Upper lobe of right lung (tissue), 1 donor: ENCODE results near the gene MAPKAPK2. TPM values are rescaled to one million over a fixed set of nuclear protein-coding genes. Genes with fewer than 3 reads are reported as not detected.

Source experiments
- ATAC-seq: fragments of 200-7000 bp; cut with Tn5 transposase; one replicate; pipeline ENCODE4 v1.9.1; 2020; ENCODE audit warnings: mild to moderate bottlenecking, moderate library complexity
- DNase-seq: peaks from one replicate; pipeline ENCODE4 v3.0.0-alpha.2; 2020
- H3K27ac ChIP-seq: fragments of 200-600 bp; one replicate; pipeline ENCODE4 v1.8.0; 2022
- H3K27me3 ChIP-seq: fragments of 200-600 bp; one replicate; pipeline ENCODE4 v1.8.0; 2022; ENCODE audit warnings: mild to moderate bottlenecking
- H3K36me3 ChIP-seq: fragments of 200-600 bp; one replicate; pipeline ENCODE4 v1.8.0; 2022
- H3K4me1 ChIP-seq: fragments of 200-600 bp; one replicate; pipeline ENCODE4 v1.8.0; 2022
- H3K4me3 ChIP-seq: fragments of 200-600 bp; one replicate; pipeline ENCODE4 v1.8.0; 2022; ENCODE audit warnings: mild to moderate bottlenecking
- H3K9me3 ChIP-seq: fragments of 200-600 bp; one replicate; pipeline ENCODE4 v1.8.0; 2022
- CTCF ChIP-seq: fragments of 200-600 bp; IDR thresholded peaks from one replicate; pipeline ENCODE4 v1.8.0; 2022; ENCODE audit warnings: antibody characterized with exemption
- intact Hi-C: fragments of 100-400 bp; cut with DNase I; formaldehyde crosslinking; loops from one replicate; pipeline ENCODE4 v1.11.0; 2022
- total RNA-seq: library from RNA; stranded (reverse); fragmentation: NEBNext Ultra II Directional; extraction: Animal tissue kit (Norgen Biotek cat#: 25700); gene quantifications from one replicate; pipeline ENCODE4 v1.2.1, GENCODE V29; 2021
- donor health status: DM: no; HTN: yes; CAD: no; lungs with severe emphysema.

The MAPKAPK2 gene
- total RNA-seq, 1 donor from 2014 or later: 92.3 TPM

DNA sequence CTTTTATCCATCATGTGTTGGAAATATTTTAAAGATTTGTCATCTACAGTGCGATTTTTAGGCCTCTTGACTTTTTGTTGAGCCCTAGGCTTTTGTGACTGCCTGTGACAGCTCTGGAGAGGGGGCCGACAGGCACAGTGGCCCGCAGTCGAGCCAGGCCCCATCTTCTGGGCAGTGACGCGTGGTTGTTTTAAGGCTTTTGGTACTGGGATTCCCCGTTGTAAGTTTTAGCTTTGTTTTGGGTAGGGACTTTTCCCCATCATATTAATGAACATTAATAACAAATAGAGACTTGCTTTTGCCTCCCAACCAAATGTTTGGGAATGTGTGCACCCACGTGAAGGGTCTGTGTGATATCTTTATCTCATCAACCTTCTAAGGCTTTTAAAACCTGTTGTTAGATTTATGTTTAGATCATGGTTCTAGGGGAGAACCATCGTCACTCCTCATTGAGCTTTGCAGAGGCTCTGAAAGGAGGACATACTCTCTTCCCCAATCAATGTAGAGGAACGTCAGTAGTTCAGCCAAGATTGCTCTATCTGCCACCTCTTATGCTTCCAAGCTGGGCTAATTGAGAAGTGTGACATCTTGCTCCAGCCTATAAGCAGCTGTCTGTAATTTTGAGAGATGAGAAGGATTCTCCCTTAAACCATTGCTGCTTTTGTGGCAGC is 34.6 kb downstream of the MAPKAPK2 start:
- H3K4me3 ChIP-seq: no peak overlapping the region
- no peak overlapping the region for H3K27ac ChIP-seq
- DNase-seq (peak; percentile 2), ATAC-seq (no peak)
- H3K9me3 ChIP-seq: no peaks in the 10 kb centered on the region
- H3K36me3 ChIP-seq: no peaks in the 10 kb centered on the region
- H3K27me3 ChIP-seq: no peaks in the 10 kb centered on the region
- peaks cover 55% of the 10 kb centered on the region for H3K4me1 ChIP-seq
- no peak for TF ChIP-seq CTCF
- intact Hi-C loops: no loop called here

- H3K36me3 ChIP-seq: no peaks in the 10 kb centered on the region
- peaks cover 57% of the 10 kb centered on the region for H3K4me1 ChIP-seq
- ATAC-seq (no peak), DNase-seq (peak; percentile 6)
- H3K27ac ChIP-seq: no peak overlapping the region
- no peaks in the 10 kb centered on the region for H3K9me3 ChIP-seq
- intact Hi-C loops: no loop called here
- H3K4me3 ChIP-seq: no peak overlapping the region
- H3K27me3 ChIP-seq: no peaks in the 10 kb centered on the region
- no peak for TF ChIP-seq CTCF
Observed at GRCh38 chr1:206721454-206721853, 36.7 kb downstream of the MAPKAPK2 start.

DNA sequence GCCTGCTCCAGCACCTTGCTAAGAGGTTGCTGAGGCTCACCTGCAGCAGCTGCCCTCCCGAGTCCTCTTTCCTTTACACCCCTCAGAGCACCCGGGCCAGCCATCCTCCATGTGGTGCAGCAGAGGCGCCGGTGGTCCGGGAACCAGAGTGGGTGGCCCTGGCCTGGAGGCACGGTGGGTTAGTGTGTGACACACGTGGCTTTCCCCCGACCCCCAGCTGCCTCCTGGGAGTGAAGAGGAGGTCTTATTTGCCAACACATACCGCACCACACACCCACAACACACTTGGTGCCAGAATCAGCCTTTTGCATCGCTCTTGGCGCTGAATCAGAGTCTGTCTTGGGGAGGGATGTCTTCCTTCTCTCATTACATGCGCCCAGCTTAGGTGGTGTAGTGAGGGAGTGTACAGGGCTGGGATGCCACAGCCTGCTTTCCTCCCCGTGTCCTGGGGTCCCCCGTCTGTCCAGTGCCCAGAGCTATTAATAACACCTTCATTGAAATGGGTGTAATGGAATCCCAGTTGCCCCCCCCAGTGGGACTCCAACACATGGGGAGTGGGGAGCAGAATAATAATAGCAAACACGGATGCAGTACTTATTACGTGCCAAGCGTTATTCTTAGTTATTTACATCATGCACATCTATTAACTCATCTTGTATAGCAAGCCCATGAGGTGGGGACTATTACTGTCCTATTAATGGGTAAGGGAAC is 38.2 kb downstream of the MAPKAPK2 start:
- intact Hi-C loops: no loop called here

GRCh38 chr1:206723462-206723804 is 38.7 kb downstream of the MAPKAPK2 start:
- peak overlapping the region; percentile 83 for H3K27ac ChIP-seq
- H3K36me3 ChIP-seq: no peaks in the 10 kb centered on the region
- intact Hi-C loops: no loop called here
- peaks cover 47% of the 10 kb centered on the region for H3K4me1 ChIP-seq
- no peaks in the 10 kb centered on the region for H3K27me3 ChIP-seq
- TF ChIP-seq CTCF: no peak
- no peak overlapping the region for H3K4me3 ChIP-seq
- no peaks in the 10 kb centered on the region for H3K9me3 ChIP-seq
- ATAC-seq (no peak), DNase-seq (no peak)

More for the DNA sequence above, 38.2 kb downstream of the MAPKAPK2 start:
- Histone ChIP-seq H3K27ac (peak overlapping the region; percentile 83), H3K27me3 (no peaks in the 10 kb centered on the region), H3K4me1 (peaks cover 49% of the 10 kb centered on the region), H3K9me3 (no peaks in the 10 kb centered on the region), H3K36me3 (no peaks in the 10 kb centered on the region), H3K4me3 (no peak overlapping the region)
- no peak for TF ChIP-seq CTCF
- ATAC-seq: no peak
- DNase-seq: peak; percentile 52

DNA sequence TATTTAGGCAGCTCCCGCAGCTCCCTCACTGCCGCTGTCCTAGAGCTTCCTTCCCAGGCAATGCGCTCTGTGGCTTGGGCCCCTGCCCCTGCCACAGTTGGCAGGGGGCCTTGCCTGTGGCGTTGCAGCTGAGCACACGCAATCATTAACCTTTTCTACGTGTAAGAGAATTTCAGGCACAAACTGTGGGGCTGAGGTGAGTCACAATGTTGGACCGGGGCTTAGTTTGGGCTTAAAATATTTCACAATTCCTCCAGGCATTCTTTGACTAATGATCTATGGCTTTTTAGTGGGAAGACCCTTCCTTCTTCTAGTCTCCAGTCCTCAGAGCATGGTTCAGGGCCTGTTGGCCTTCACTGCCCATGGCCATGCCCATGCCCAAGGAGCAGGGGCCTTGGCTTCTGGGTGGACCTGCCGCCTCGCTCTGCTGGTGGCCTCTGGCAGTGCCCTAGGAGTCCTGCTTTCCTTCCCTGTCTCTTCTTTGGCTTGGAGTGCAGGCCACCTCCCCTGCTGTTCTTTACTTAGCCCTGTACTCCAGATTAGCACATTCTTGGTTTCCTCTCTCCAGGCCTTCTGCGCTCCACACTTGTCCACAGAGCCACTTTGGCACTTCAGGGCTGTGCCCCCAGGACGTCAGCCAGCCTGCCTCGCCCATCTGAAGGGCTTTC is 39.2 kb downstream of the MAPKAPK2 start:
- H3K4me1 ChIP-seq: peaks cover 47% of the 10 kb centered on the region
- peaks cover 2% of the 10 kb centered on the region for H3K36me3 ChIP-seq
- H3K4me3 ChIP-seq: no peak overlapping the region
- DNase-seq: peak; percentile 86
- peak overlapping the region; percentile 83 for H3K27ac ChIP-seq
- ATAC-seq: peak; percentile 91
- H3K27me3 ChIP-seq: no peaks in the 10 kb centered on the region
- H3K9me3 ChIP-seq: no peaks in the 10 kb centered on the region
- intact Hi-C loops: no loop called here
- no peak for TF ChIP-seq CTCF
